Activated naive CD4-positive, alpha-beta T cell treated with anti-CD3 and anti-CD28 coated beads, Interleukin-2, amount 50 U/mL, for 16 hours (primary cell): ENCODE measurements around the gene SLC66A2.

Experiments used
- DNase-seq: peaks from one replicate; pipeline ENCODE4 v3.0.0-alpha.2; 2020

The SLC66A2 gene

DNA sequence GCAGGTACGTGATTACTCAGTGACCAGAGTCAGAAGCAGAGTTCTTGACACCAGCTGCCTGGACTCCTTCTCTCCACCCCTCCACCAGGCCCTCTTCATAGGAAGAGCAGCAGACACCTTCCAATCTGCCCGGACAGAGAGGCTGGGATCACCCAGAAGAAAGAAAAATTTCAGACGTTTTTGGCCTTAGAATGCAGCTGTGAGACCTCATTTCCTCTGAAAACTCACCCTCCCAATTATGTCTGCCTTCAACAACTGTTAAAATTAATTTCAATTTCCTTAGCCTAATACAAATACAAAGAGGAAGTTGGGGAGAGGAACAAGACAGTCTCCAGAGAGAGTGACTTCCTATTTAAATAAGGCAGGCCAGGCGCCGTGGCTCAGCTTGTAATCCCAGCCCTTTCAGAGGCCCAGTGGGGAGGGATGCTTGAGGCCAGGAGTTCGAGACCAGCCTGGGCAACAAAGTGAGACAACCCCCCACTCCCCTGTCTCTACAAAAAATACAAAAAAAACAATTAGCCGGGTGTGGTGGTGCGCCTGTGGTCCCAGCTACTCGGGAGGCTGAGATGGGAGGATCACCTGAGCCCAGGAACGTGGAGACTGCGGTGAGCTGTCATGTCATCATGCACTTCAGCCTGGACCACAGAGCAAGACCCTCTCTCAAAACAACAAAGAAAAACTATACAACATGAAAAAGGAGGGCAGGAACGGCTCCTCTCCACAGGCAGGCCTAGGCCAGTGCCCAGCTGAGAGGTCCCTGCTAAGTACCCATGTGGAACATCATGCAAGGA lies 1.6 kb downstream of the SLC66A2 start:
- DNase-seq = no peak

GRCh38 chr18:79948719-79949411 lies 2.6 kb downstream of the SLC66A2 start:
- DNase-seq = no peak

DNA sequence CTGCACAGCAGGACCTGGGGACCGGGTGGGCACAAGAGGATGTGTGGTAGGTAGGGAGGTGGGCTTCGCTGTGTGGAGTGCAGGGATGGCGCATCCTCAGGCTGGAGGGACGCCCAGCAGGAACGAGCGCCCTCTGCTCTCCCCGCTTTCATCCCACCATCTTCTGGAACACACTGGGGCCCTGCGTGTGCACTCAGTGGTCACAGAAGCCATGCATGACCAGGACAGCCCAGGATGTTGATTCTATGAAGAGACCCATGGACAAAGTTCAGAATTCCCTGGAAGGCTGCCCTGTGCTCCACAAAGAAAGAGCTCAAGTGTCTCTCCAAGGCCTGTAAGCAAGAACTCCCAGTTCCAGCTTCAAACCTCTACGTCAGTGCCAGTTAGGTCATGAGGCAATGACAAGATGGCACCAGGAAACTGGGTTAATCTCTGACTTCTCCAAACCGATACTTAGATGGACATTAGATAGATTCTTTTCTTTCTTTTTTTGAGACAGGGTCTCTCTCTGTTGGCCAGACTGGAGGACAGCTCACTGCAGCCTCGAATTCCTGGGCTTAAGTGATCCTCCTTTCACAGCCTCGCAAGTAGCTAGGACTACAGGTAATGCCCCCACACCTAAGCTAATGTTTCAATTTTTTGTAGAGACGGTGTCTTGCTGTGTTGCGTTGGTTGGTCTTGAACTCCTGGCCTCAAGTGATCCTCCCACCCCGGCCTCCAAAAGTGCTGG lies 3.4 kb downstream of the SLC66A2 start:
- no peak for DNase-seq

DNA sequence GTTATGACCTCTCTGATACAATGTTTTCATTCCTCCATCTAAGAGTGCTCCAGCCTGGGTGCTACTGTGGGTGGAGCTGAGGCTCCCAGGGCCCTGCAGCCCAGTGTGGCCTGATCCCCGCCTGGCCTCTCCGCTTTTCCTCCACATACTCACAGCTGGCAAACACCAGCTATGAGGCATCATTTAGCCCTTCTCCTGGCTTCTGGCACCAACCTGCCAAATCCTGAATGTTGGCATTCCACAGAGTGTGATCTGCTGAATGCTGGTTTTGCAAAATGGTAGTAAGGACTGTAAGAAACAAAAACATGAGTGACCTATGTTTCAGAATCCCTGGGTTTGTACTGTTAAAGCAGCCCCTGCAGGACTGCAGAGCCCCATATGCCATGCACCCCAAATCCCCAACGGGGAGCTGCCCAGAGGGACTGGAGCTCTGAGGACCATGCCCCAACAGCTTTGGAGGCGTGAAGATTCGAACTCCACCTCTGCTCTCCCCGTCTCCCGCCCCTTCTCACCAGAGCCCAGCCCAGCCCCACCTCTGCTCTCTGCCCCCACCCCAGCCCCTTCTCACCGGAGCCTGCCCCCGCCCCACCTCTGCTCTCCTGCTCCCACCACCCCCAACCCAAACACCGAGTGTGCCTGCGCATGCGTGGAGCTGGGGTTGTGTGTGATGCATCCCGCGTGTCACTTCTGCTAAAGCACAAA lies 4.2 kb downstream of the SLC66A2 start:
- no peak for DNase-seq

GRCh38 chr18:79945118-79946042 lies 6.1 kb downstream of the SLC66A2 start:
- no peak for DNase-seq

GRCh38 chr18:79944746-79945117 lies 6.7 kb downstream of the SLC66A2 start:
- DNase-seq = no peak

GRCh38 chr18:79944126-79944731 lies 7.2 kb downstream of the SLC66A2 start:
- DNase-seq = no peak

GRCh38 chr18:79943608-79944125 lies 7.8 kb downstream of the SLC66A2 start:
- DNase-seq = no peak

DNA sequence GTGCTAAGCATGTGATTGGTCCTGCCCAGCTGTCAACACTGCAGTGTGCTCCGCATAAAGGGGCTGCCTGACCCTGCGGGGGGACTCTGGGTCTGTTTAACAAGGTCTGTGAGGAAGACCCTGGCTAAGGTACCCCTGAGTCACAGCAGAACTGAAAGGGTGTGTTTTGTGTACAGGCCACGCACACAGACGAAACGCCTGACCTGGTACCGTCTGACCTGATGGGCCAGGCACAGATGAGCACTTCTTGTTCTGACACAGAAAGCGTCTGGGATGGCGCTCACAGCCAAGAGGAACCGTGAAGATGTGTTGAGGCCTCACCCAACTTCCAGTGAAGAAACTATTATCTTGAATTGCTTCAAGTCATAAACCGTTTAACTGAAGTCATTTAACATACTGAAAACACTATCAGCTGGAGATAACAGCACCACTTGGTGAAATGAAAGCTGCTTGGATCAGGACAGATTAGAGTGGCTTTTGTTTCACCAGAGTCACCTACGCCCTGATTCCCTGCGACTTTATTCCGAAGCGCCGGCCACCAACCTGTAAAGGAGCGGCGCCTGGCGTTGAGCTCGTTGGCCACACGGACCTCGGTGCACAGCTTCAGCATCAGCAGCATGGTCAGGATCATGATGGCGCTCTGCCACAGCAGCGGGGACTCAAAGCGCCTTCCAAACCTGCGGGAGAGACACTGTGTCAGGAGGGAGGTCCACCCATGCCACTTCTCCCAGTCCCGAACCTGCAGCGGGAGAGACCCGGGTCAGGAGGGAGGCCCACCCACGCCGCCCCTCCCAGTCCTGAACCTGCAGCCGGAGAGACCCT lies 8.5 kb downstream of the SLC66A2 start:
- no peak for DNase-seq

- DNase-seq = no peak
Measured at GRCh38 chr18:79942211-79942610, 9.2 kb downstream of the SLC66A2 start.

DNA sequence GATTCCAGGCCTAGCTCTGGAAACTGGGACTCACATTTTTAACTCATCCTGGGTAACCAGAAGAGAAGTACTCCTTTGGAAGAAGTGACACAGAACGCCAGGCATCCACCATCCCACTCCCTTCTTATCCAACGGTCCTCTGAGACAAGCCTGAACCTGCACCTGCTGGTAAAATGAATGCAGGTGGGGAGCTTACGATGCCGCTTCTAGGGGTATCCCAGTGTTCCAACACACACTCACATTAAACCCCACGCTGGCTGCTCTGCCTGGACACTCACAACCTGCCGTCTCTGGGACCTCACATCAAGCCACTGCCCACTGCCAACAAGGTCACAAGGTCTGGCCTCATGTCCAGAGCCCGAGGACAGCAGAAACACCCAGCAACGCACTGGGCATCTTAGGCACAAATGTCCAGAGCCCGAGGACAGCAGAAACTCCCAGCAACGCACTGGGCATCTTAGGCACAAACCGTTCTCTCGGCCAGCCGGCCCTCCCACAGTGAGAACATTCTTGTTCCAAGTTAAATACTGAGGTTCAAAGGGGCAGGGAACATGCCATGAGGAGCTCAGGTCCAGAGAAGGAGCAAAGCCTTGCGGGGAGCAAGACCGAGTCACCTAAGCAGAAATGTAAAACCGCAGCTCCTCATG lies 9.9 kb downstream of the SLC66A2 start:
- DNase-seq = no peak

GRCh38 chr18:79940814-79941472 lies 10.5 kb downstream of the SLC66A2 start:
- DNase-seq = no peak

GRCh38 chr18:79940126-79940813 lies 11.2 kb downstream of the SLC66A2 start:
- no peak for DNase-seq

DNA sequence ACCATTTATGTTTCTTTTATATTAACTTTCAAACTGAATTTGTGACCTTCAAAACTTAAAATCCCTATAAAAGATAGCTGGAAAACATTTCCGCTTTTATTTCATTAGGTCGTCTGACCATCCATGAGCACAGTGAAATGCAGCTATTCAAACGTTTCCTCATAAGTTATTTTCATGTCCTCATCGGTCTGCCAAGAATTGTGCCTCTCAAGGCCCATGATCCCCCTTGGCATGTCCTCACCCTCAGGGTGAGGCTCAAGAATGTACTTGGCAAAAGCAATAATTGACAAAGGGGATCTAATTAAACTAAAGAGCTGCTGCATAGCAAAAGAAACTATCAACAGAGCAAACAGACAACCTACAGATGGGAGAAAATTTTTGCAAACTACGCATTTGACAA lies 12.4 kb downstream of the SLC66A2 start:
- no peak for DNase-seq

DNA sequence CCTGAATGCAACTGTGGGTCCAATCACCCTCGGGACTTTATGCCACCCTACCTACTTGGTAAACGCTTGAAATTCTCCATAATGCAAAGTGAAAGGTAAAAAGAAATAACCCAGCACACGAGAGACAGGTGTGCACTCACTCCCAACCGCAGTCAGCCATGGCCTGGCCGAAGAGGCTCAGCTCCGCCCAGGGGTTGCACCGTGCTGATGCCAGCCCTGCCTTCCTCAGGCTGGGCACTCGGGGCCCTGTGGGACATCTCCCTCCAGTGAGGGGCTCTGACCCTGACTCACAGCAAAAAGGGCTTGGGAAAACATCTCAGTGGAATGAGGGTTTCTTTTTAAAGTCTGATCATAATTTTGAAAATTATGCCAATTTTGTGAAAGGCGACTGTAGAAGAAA lies 13.3 kb downstream of the SLC66A2 start:
- no peak for DNase-seq

GRCh38 chr18:79937103-79937860 lies 14.2 kb downstream of the SLC66A2 start:
- DNase-seq = no peak

DNA sequence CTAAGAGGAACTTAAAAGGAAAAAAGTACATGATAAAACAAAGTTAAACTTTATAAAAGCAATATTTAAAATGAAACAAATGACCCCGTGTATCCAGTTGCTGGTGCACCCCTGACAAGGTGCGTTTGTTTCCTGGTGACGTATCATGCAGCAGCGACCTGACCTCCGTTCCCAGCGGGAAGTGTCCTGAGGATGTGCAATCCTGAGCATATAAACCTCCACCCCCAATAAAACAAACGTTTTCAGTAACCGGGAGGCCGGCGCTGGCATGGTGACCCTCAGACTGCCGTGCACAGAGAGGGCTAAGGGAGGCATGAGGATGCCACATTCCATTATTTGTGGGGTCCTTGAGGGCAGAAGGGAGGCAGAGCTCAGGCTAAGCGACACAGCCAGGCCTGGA lies 14.8 kb downstream of the SLC66A2 start:
- DNase-seq = no peak

- DNase-seq = no peak
Measured at GRCh38 chr18:79935925-79936324, 15.5 kb downstream of the SLC66A2 start.
